Endothelial cell of umbilical vein (primary cell): Measurements from ENCODE around the gene RUNDC3A. TPM values are rescaled to one million over a fixed set of nuclear protein-coding genes. Genes with fewer than 3 reads are reported as not detected.

Experiments used
- BruUV-seq: library from RNA; stranded (reverse); fragments of 400-500 nt; replicated peaks from 2 replicates; lab custom pipeline; 2021; lab: Mats Ljungman, UMichigan
- CTCF ChIA-PET: fragments of 300-600, 350-600 bp; sonication (Branson Sonifier 250); formaldehyde crosslinking; loops from one replicate; lab custom pipeline; 2021; ENCODE audit warnings: antibody characterized with exemption, inconsistent platforms; lab: Charles Lee
- POLR2A ChIA-PET: fragments of 300-600, 350-600 bp; sonication (Branson Sonifier 250); formaldehyde crosslinking; loops from one replicate; lab custom pipeline; 2021; ENCODE audit warnings: antibody characterized with exemption, inconsistent platforms; lab: Charles Lee
- DNase-seq: peaks from one replicate; pipeline ENCODE4 v3.0.0-alpha.2; 2011; ENCODE audit warnings: low read depth, low spot score
- FAIRE-seq: peaks from 2 replicates; lab custom pipeline; 2011; peaks lifted over from hg19 to GRCh38; lab: Jason Lieb, UNC
- H2AFZ ChIP-seq: 2 replicates; pipeline ENCODE4 v1.6.0; 2012; ENCODE audit warnings: low read depth, low read length, control low read depth, inconsistent platforms
- H3K27ac ChIP-seq: 2 replicates; pipeline ENCODE4 v1.5.1; 2011; ENCODE audit warnings: low read depth, mild to moderate bottlenecking, control low read depth, low read length, moderate library complexity; ENCODE audit not compliant: insufficient read depth
- H3K27me3 ChIP-seq, 2 experiments: 2 replicates each; pipeline versions ENCODE4 v1.6.0 to v1.6.1; 2011; ENCODE audit warnings: low read length in 2 of 2, mixed read lengths in 1 of 2; ENCODE audit not compliant: control insufficient read depth in 2 of 2, insufficient read depth in 2 of 2
- H3K36me3 ChIP-seq, 2 experiments: 2 replicates in 1 of 2; 3 replicates in 1 of 2; pipeline ENCODE4 v1.5.1; 2011; ENCODE audit warnings: low read length in 2 of 2, mild to moderate bottlenecking in 1 of 2, moderate library complexity in 1 of 2; ENCODE audit not compliant: control insufficient read depth in 2 of 2, insufficient read depth in 2 of 2; ENCODE audit errors: extremely low read depth in 1 of 2
- H3K4me1 ChIP-seq: 3 replicates; pipeline ENCODE4 v1.5.1; 2011; ENCODE audit warnings: mild to moderate bottlenecking, low read length; ENCODE audit not compliant: control insufficient read depth, insufficient read depth; ENCODE audit errors: extremely low read depth
- H3K4me2 ChIP-seq: 2 replicates; pipeline ENCODE4 v1.6.1; 2011; ENCODE audit warnings: low read length, control low read depth, mixed read lengths; ENCODE audit not compliant: insufficient read depth
- H3K4me3 ChIP-seq, 3 experiments: fragments of 200-600 bp in 1 of 3; sonication (generic), shearing (Covaris generic) in 1 of 3; replicated peaks in 1 of 3; 2 replicates each; pipeline ENCODE4 v1.5.1; 2011 to 2016; ENCODE audit warnings: control low read depth in 3 of 3, low read length in 3 of 3, mild to moderate bottlenecking in 2 of 3, inconsistent platforms in 1 of 3, low read depth in 1 of 3, moderate library complexity in 1 of 3; ENCODE audit not compliant: insufficient read depth in 1 of 3
- H3K79me2 ChIP-seq: 2 replicates; pipeline ENCODE4 v1.6.0; 2012; ENCODE audit warnings: low read length, inconsistent platforms; ENCODE audit not compliant: control insufficient read depth, insufficient read depth
- H3K9ac ChIP-seq: replicated peaks from 2 replicates; pipeline ENCODE3; 2011; ENCODE audit warnings: low read length, control low read depth; ENCODE audit not compliant: insufficient read depth; ENCODE audit errors: extremely low read depth
- H3K9me1 ChIP-seq: replicated peaks from 3 replicates; pipeline ENCODE4 v1.6.0; 2011; ENCODE audit warnings: mild to moderate bottlenecking, low read length; ENCODE audit not compliant: control insufficient read depth, insufficient read depth; ENCODE audit errors: extremely low read depth
- H3K9me3 ChIP-seq: replicated peaks from 2 replicates; pipeline ENCODE4 v1.5.1; 2012; ENCODE audit warnings: low read length, inconsistent platforms; ENCODE audit not compliant: control insufficient read depth, insufficient read depth
- H4K20me1 ChIP-seq: replicated peaks from 2 replicates; pipeline ENCODE3; 2011; ENCODE audit warnings: mild to moderate bottlenecking, low read length; ENCODE audit not compliant: control insufficient read depth, insufficient read depth; ENCODE audit errors: extremely low read depth
- CTCF ChIP-seq, 2 donors: IDR thresholded peaks; 1 replicate in 1 of 2; 2 replicates in 1 of 2; pipeline ENCODE4 v1.5.1; 2011; ENCODE audit warnings: low read length in 2 of 2, mild to moderate bottlenecking in 2 of 2, moderate library complexity in 2 of 2, control low read depth in 1 of 2, inconsistent platforms in 1 of 2, low read depth in 1 of 2; ENCODE audit not compliant: insufficient read depth in 1 of 2; ENCODE audit errors: extremely low read depth in 1 of 2
- EZH2 ChIP-seq: IDR thresholded peaks from 2 replicates; pipeline ENCODE4 v1.6.1; 2012; ENCODE audit warnings: borderline replicate concordance, low read depth, mild to moderate bottlenecking, moderate library complexity, low read length, inconsistent platforms; ENCODE audit not compliant: severe bottlenecking
- FOS ChIP-seq: IDR thresholded peaks from 2 replicates; pipeline ENCODE4 v1.6.1; 2011; ENCODE audit warnings: mild to moderate bottlenecking, low read length, moderate library complexity, borderline replicate concordance; ENCODE audit not compliant: insufficient read depth
- GATA2 ChIP-seq: IDR thresholded peaks from 2 replicates; pipeline ENCODE4 v1.7.0; 2011; ENCODE audit warnings: low read depth, mild to moderate bottlenecking, moderate library complexity, mixed read lengths, low read length; ENCODE audit not compliant: insufficient read length, insufficient read depth
- JUN ChIP-seq: IDR thresholded peaks from 2 replicates; pipeline ENCODE4 v1.6.1; 2011; ENCODE audit warnings: borderline replicate concordance, low read depth; ENCODE audit not compliant: insufficient read length, insufficient read depth
- MAX ChIP-seq: IDR thresholded peaks from 2 replicates; pipeline ENCODE4 v1.6.1; 2011; ENCODE audit not compliant: insufficient read depth, insufficient read length
- MYC ChIP-seq: IDR thresholded peaks from one replicate; pipeline ENCODE4 v1.6.1; 2011; ENCODE audit warnings: mild to moderate bottlenecking, low read depth, low read length
- POLR2A ChIP-seq: IDR thresholded peaks from 2 replicates; pipeline ENCODE4 v1.6.1; 2012; ENCODE audit warnings: low read depth, mild to moderate bottlenecking, control low read depth, low read length
- POLR2AphosphoS5 ChIP-seq: IDR thresholded peaks from 2 replicates; pipeline ENCODE4 v1.6.1; 2012; ENCODE audit warnings: low read depth, mild to moderate bottlenecking, control low read depth, low read length, moderate library complexity; ENCODE audit not compliant: insufficient read depth
- dilution Hi-C: fragments of 300-500 bp; cut with MboI; formaldehyde crosslinking; loops from one replicate; pipeline ENCODE4 v1.15.0; 2019; ENCODE audit warnings: low sequenced_read_pairs; ENCODE audit not compliant: extremely low pct_ligation_motif_present
- intact Hi-C: fragments of 100-400 bp; cut with micrococcal nuclease; formaldehyde crosslinking; loops from one replicate; pipeline ENCODE4 v1.10.0; 2022
- polyA plus RNA-seq, 4 experiments: library from polyadenylated mRNA; depleted of rRNA in 3 of 4; stranded (reverse) in 3 of 4; unstranded in 1 of 4; fragments of >200 nt; gene quantifications; 2 replicates each; pipeline versions ENCODE4 v1.2.1 to v1.2.3, GENCODE V29; 2011 to 2012; ENCODE audit warnings: missing spikeins in 1 of 4
- total RNA-seq: library from RNA; stranded (reverse); gene quantifications from 2 replicates; pipeline ENCODE4 v1.2.3, GENCODE V29; 2021

RUNDC3A gene
- total and polyA plus RNA-seq, 2 donors (not counting 3 experiments of a cell fraction or from before 2014, with no cell fraction given) = 0.12 TPM; not detected in 1

- Histone ChIP-seq H3K27ac (no peak overlapping the region), H3K4me2 (no peak overlapping the region), H3K9me1 (no peaks in the 10 kb centered on the region), H3K36me3 (no peaks in the 10 kb centered on the region), H3K9me3 (no peaks in the 10 kb centered on the region), H3K4me3 (no peak overlapping the region), H2AFZ (no peak overlapping the region), H3K27me3 (no peaks in the 10 kb centered on the region), H4K20me1 (no peaks in the 10 kb centered on the region), H3K79me2 (no peaks in the 10 kb centered on the region), H3K9ac (no peak overlapping the region), H3K4me1 (no peaks in the 10 kb centered on the region)
- POLR2A ChIA-PET = no interaction called here
- no TSS peak for BruUV-seq
- no peak for FAIRE-seq
- no peak for TF ChIP-seq MAX
- TF ChIP-seq FOS = no peak
- TF ChIP-seq POLR2AphosphoS5 = no peak
- TF ChIP-seq POLR2A = no peak
- TF ChIP-seq GATA2 = no peak
- no peak for TF ChIP-seq JUN
- no peak for TF ChIP-seq CTCF (IDR thresholded peaks at IDR 0.05; ENCODE audit: extremely low read depth in 1 of 2, insufficient read depth in 1 of 2, low read depth in 1 of 2, low read length in 2 of 2)
- TF ChIP-seq MYC = no peak
- no peak for TF ChIP-seq EZH2
- intact Hi-C loops = no loop called here
- CTCF ChIA-PET = no interaction called here
- no peak for DNase-seq
- dilution Hi-C loops = no loop called here
These were observed 45.0 kb upstream of the RUNDC3A start for GRCh38 chr17:44263345-44263902.
